Suprapubic skin (tissue), 4 donors: Measurements from ENCODE around the gene ZDHHC14.

Experiments
- EP300 ChIP-seq: sonication (generic); formaldehyde crosslinking; IDR thresholded peaks from one replicate; pipeline ENCODE4 v1.6.1; 2017; ENCODE audit warnings: antibody characterized with exemption
- POLR2A ChIP-seq, 2 donors: fragments of 450-650 bp; IDR thresholded peaks; one replicate each; pipeline ENCODE4 v1.6.1; 2017; ENCODE audit warnings: antibody characterized with exemption in 2 of 2, mild to moderate bottlenecking in 2 of 2, moderate library complexity in 2 of 2
- POLR2AphosphoS5 ChIP-seq, 3 donors: sonication (generic); formaldehyde crosslinking; IDR thresholded peaks; one replicate each; pipeline ENCODE4 v1.6.1; 2017; ENCODE audit warnings: antibody characterized with exemption in 3 of 3
- TF ChIP-seq, protein P1 (sequence below), 2 donors: fragments of 200-600 bp in 1 of 2; fragments of 450-650 bp in 1 of 2; sonication (generic) in 1 of 2; IDR thresholded peaks; one replicate each; pipeline ENCODE4 v1.5.1; 2016 to 2019; ENCODE audit warnings: antibody characterized with exemption in 2 of 2, mild to moderate bottlenecking in 1 of 2, moderate library complexity in 1 of 2

DNA sequence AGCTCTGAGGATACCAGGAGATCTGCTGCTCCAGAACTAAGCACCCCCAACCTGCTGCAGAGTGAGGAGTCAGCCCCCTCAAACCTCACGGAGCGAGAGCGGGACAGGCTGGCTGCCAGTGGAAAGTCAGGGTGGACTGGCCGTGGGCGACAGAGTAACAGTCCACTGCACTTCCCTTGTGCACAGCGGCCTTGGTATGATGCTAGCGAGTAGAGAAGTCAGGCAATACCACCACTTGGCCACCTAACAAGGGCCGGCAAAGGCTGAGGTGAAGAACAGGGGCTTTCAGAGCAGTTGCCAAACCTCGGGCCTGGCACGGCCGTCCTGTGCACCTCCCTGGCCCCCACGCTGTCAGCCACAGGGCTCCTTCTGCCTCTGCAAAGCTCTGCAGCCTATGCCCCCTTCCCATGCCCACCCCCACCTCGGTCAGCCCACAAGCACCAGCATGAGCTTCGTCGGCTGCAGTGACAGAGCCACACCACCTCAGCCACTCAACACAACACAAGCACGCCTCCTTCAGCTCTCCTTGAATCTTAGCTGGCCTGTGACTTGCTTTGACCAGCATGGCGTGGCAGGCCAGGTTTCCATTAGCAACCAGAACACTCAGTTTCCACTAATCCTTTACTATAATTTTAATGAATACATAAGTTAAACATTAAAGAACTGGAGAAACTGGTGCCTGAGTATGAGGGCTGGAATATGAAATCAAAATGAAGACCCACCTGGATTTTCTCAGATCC, 314.5 kb downstream of the ZDHHC14 start:
- TF ChIP-seq, protein P1, sequence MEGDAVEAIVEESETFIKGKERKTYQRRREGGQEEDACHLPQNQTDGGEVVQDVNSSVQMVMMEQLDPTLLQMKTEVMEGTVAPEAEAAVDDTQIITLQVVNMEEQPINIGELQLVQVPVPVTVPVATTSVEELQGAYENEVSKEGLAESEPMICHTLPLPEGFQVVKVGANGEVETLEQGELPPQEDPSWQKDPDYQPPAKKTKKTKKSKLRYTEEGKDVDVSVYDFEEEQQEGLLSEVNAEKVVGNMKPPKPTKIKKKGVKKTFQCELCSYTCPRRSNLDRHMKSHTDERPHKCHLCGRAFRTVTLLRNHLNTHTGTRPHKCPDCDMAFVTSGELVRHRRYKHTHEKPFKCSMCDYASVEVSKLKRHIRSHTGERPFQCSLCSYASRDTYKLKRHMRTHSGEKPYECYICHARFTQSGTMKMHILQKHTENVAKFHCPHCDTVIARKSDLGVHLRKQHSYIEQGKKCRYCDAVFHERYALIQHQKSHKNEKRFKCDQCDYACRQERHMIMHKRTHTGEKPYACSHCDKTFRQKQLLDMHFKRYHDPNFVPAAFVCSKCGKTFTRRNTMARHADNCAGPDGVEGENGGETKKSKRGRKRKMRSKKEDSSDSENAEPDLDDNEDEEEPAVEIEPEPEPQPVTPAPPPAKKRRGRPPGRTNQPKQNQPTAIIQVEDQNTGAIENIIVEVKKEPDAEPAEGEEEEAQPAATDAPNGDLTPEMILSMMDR (IDR thresholded peaks at IDR 0.05), result no peak
- no peak for TF ChIP-seq POLR2A (IDR thresholded peaks at IDR 0.05)
- TF ChIP-seq EP300, result no peak
- TF ChIP-seq POLR2AphosphoS5 (IDR thresholded peaks at IDR 0.05), result no peak
